GM13977 (cell line): ENCODE measurements around the gene CLDN15.

ENCODE experiments used
- DNase-seq: peaks from one replicate; pipeline ENCODE4 v3.0.0; 2012; ENCODE audit warnings: low spot score
- CTCF ChIP-seq: IDR thresholded peaks from 2 replicates; pipeline ENCODE4 v1.5.1; 2012; ENCODE audit warnings: mild to moderate bottlenecking, control low read depth; ENCODE audit not compliant: insufficient read depth; ENCODE audit errors: extremely low read depth, missing control alignments
- in situ Hi-C: fragments of 300-500 bp; cut with MboI; formaldehyde crosslinking; loops from one replicate; pipeline ENCODE4 v1.12.0; 2022; ENCODE audit warnings: low sequenced_read_pairs, low pct_unique_long_range_greater_than_20kb, mixed read lengths, inconsistent platforms; ENCODE audit not compliant: unreplicated experiment

CLDN15 gene

GRCh38 chr7:101236292-101236835 is 1.2 kb downstream of the CLDN15 start:
- DNase-seq = no peak
- no peak for TF ChIP-seq CTCF
- in situ Hi-C loops = no loop called here

- in situ Hi-C loops = no loop called here
- no peak for DNase-seq
- TF ChIP-seq CTCF = no peak
Observed at GRCh38 chr7:101235522-101235921, 2.1 kb downstream of the CLDN15 start.

- TF ChIP-seq CTCF = no peak
- no peak for DNase-seq
- in situ Hi-C loops = no loop called here
Observed at GRCh38 chr7:101235050-101235449, 2.6 kb downstream of the CLDN15 start.

- DNase-seq = no peak
- TF ChIP-seq CTCF = no peak
- in situ Hi-C loops = no loop called here
Observed at GRCh38 chr7:101234636-101235035, 3.0 kb downstream of the CLDN15 start.

GRCh38 chr7:101233907-101234547 is 3.6 kb downstream of the CLDN15 start:
- in situ Hi-C loops = no loop called here
- DNase-seq = no peak
- no peak for TF ChIP-seq CTCF

GRCh38 chr7:101232141-101232850 is 5.3 kb downstream of the CLDN15 start:
- in situ Hi-C loops = no loop called here
- no peak for DNase-seq
- TF ChIP-seq CTCF = no peak
